Measurements from ENCODE around the gene INPP5J. TPM values are rescaled to one million over a fixed set of nuclear protein-coding genes. Genes with fewer than 3 reads are reported as not detected.
"Not testable (repeated sequence)": the region's sequence is repeated elsewhere in the genome, so short reads cannot be mapped to it uniquely, and the experiment has no call there.

Gene INPP5J
- total and polyA plus RNA-seq, 2 experiments from 2014 or later = 3.4 to 5.6 TPM

- Histone ChIP-seq H3K36me3 (replicated peaks; ENCODE audit: insufficient read depth, low read depth) (no peaks in the 10 kb centered on the region), H2AFZ (no peak overlapping the region), H3K4me3 (no peak overlapping the region), H3K27ac (peak overlapping the region; percentile 96), H3K4me1 (ENCODE audit: insufficient read depth) (peaks cover 30% of the 10 kb centered on the region), H3K9me3 (ENCODE audit: low read depth) (no peaks in the 10 kb centered on the region), H3K9me2 (replicated peaks; ENCODE audit: insufficient read depth) (no peaks in the 10 kb centered on the region), H4K20me1 (ENCODE audit: insufficient read depth, poor library complexity, severe bottlenecking) (no peaks in the 10 kb centered on the region), H3K79me2 (peaks cover 15% of the 10 kb centered on the region), H3K27me3 (no peaks in the 10 kb centered on the region), H3K4me2 (no peak overlapping the region)
- TF ChIP-seq EZH2 (IDR thresholded peaks at IDR 0.05; ENCODE audit: borderline replicate concordance) (no peak), CTCF (IDR thresholded peaks at IDR 0.05; ENCODE audit: poor library complexity) (no peak), EZH2phosphoT487 (IDR thresholded peaks at IDR 0.05; ENCODE audit: low read depth, severe bottlenecking, unreplicated experiment) (no peak)
- DNase-seq (ENCODE audit: low spot score) = no peak
- 87% methylated on average over 6 of the region's 6 CpGs for WGBS (ENCODE audit: low lambda C conversion rate, missing lambda C conversion rate)
Measured at GRCh38 chr22:31077681-31078080, 45.1 kb upstream of the INPP5J start.

- not testable (repeated sequence) for H3K4me2 ChIP-seq; H4K20me1 ChIP-seq (ENCODE audit: insufficient read depth, poor library complexity, severe bottlenecking); H3K27me3 ChIP-seq; H3K4me3 ChIP-seq; H3K9me3 ChIP-seq (ENCODE audit: low read depth); H2AFZ ChIP-seq; H3K36me3 ChIP-seq (replicated peaks; ENCODE audit: insufficient read depth, low read depth); H3K9me2 ChIP-seq (replicated peaks; ENCODE audit: insufficient read depth)
- Histone ChIP-seq H3K4me1 (ENCODE audit: insufficient read depth) (peaks cover 37% of the 10 kb centered on the region), H3K79me2 (peaks cover 22% of the 10 kb centered on the region), H3K27ac (peak overlapping the region; percentile 96)
- DNase-seq (ENCODE audit: low spot score) = peak; percentile 42
- WGBS (ENCODE audit: low lambda C conversion rate, missing lambda C conversion rate) = 93% methylated on average over 2 of the region's 2 CpGs
Measured at GRCh38 chr22:31078389-31078788, 44.4 kb upstream of the INPP5J start.

- Histone ChIP-seq H4K20me1 (ENCODE audit: insufficient read depth, poor library complexity, severe bottlenecking) (no peaks in the 10 kb centered on the region), H2AFZ (no peak overlapping the region), H3K4me3 (no peak overlapping the region), H3K4me2 (no peak overlapping the region), H3K36me3 (replicated peaks; ENCODE audit: insufficient read depth, low read depth) (no peaks in the 10 kb centered on the region), H3K9me2 (replicated peaks; ENCODE audit: insufficient read depth) (no peaks in the 10 kb centered on the region), H3K9me3 (ENCODE audit: low read depth) (no peaks in the 10 kb centered on the region), H3K79me2 (peaks cover 30% of the 10 kb centered on the region), H3K27ac (peak overlapping the region; percentile 96), H3K27me3 (no peaks in the 10 kb centered on the region), H3K4me1 (ENCODE audit: insufficient read depth) (peaks cover 45% of the 10 kb centered on the region)
- peak; percentile 90 for DNase-seq (ENCODE audit: low spot score)
- no peak for TF ChIP-seq EZH2phosphoT487 (IDR thresholded peaks at IDR 0.05; ENCODE audit: low read depth, severe bottlenecking, unreplicated experiment)
- no peak for TF ChIP-seq EZH2 (IDR thresholded peaks at IDR 0.05; ENCODE audit: borderline replicate concordance)
- TF ChIP-seq CTCF (IDR thresholded peaks at IDR 0.05; ENCODE audit: poor library complexity) = no peak
- 57% methylated on average over 12 of the region's 12 CpGs for WGBS (ENCODE audit: low lambda C conversion rate, missing lambda C conversion rate)
Measured at GRCh38 chr22:31079095-31079642, 43.6 kb upstream of the INPP5J start.

- H3K79me2 ChIP-seq = peaks cover 33% of the 10 kb centered on the region
- peak overlapping the region; percentile 96 for H3K27ac ChIP-seq
- peak overlapping the region; percentile 27 for H3K4me3 ChIP-seq
- H3K9me3 ChIP-seq (ENCODE audit: low read depth) = no peaks in the 10 kb centered on the region
- DNase-seq (ENCODE audit: low spot score) = no peak
- H3K9me2 ChIP-seq (replicated peaks; ENCODE audit: insufficient read depth) = no peaks in the 10 kb centered on the region
- WGBS (ENCODE audit: low lambda C conversion rate, missing lambda C conversion rate) = 40% methylated on average over 5 of the region's 5 CpGs
- no peaks in the 10 kb centered on the region for H3K36me3 ChIP-seq (replicated peaks; ENCODE audit: insufficient read depth, low read depth)
- no peak for TF ChIP-seq CTCF (IDR thresholded peaks at IDR 0.05; ENCODE audit: poor library complexity)
- no peak for TF ChIP-seq EZH2 (IDR thresholded peaks at IDR 0.05; ENCODE audit: borderline replicate concordance)
- no peak for TF ChIP-seq EZH2phosphoT487 (IDR thresholded peaks at IDR 0.05; ENCODE audit: low read depth, severe bottlenecking, unreplicated experiment)
- H3K4me1 ChIP-seq (ENCODE audit: insufficient read depth) = peaks cover 49% of the 10 kb centered on the region
- no peaks in the 10 kb centered on the region for H4K20me1 ChIP-seq (ENCODE audit: insufficient read depth, poor library complexity, severe bottlenecking)
- no peaks in the 10 kb centered on the region for H3K27me3 ChIP-seq
- peak overlapping the region; percentile 35 for H2AFZ ChIP-seq
- H3K4me2 ChIP-seq = peak overlapping the region; percentile 75
Measured at GRCh38 chr22:31080164-31080847, 42.5 kb upstream of the INPP5J start.

Measured in hepatocyte (in vitro differentiated cells).